HFF-Myc (cell line): Measurements from ENCODE around the gene YWHAQ.

Source experiments
- DNase-seq: peaks from one replicate; pipeline ENCODE4 v3.0.0-alpha.2; 2011; ENCODE audit warnings: low read depth; ENCODE audit errors: extremely low read depth
- H3K4me3 ChIP-seq: replicated peaks from 2 replicates; pipeline ENCODE4 v1.5.1; 2011; ENCODE audit warnings: low read depth, mild to moderate bottlenecking, control low read depth, low read length
- TF ChIP-seq, protein P1 (sequence below): IDR thresholded peaks from 2 replicates; pipeline ENCODE4 v1.5.1; 2012; ENCODE audit warnings: mild to moderate bottlenecking, low read depth, low read length, control low read depth; ENCODE audit errors: missing control alignments

YWHAQ gene

DNA sequence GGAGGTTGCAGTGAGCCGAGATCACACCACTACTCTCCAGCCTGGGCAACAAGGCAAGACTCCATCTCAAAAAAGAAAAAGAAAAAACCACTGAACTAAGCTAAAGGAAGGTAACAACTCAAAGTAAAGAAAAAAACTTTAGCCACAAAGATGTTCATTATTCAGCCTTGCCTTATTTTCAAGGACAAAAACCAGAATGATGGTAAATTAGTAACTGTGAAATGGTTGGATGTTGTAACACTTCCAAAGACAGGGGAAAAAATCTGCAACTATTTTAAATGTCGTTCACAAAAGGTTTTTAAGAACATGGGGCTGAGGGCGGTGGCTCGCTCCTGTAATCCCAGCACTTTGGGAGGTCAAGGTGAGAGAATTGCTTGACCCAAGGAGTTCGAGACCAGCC, 85.3 kb downstream of the YWHAQ start:
- DNase-seq: no peak
- TF ChIP-seq, protein P1, sequence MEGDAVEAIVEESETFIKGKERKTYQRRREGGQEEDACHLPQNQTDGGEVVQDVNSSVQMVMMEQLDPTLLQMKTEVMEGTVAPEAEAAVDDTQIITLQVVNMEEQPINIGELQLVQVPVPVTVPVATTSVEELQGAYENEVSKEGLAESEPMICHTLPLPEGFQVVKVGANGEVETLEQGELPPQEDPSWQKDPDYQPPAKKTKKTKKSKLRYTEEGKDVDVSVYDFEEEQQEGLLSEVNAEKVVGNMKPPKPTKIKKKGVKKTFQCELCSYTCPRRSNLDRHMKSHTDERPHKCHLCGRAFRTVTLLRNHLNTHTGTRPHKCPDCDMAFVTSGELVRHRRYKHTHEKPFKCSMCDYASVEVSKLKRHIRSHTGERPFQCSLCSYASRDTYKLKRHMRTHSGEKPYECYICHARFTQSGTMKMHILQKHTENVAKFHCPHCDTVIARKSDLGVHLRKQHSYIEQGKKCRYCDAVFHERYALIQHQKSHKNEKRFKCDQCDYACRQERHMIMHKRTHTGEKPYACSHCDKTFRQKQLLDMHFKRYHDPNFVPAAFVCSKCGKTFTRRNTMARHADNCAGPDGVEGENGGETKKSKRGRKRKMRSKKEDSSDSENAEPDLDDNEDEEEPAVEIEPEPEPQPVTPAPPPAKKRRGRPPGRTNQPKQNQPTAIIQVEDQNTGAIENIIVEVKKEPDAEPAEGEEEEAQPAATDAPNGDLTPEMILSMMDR: no peak

DNA sequence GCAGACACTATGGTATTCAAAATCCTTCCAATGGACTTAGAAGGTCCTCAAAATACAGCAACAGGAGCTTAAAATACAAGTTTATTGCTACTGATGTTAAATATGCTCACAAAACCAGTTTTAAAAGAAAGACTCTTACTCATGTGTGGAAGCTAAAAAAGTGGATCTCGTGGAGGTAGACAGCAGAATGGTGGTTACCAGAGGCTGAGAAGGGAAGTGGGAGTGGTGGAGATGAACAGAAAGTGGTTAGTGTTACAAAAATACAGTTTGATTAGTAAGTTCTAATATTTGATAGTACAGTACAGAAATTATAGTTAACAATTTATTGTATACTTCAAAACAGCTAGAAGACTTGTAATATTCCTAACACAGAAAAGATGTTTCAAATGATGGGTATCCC, 87.2 kb downstream of the YWHAQ start:
- no peak overlapping the region for H3K4me3 ChIP-seq
- TF ChIP-seq, protein P1: no peak
- DNase-seq: no peak

More for the DNA sequence above, 85.3 kb downstream of the YWHAQ start:
- H3K4me3 ChIP-seq: no peak overlapping the region

DNA sequence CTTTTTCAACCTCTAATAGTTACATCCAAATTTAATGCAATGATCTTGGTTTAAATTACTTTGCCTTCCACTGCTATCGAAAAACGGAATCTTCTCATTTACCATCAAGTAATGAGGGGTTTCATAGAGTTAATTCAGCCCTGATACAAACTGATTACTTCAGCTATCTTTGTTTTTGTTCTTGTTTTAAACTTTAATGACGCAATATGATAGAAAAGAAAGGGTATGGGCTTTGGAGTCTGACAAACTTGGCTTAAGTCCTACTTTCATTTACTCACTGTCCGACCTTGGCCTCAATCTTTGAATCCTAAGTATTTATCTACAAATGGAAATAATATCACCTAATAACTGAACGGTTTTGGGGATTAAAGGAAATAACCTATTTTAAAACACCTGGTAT, 91.3 kb downstream of the YWHAQ start:
- DNase-seq: no peak
- H3K4me3 ChIP-seq: no peak overlapping the region
- TF ChIP-seq, protein P1: no peak

DNA sequence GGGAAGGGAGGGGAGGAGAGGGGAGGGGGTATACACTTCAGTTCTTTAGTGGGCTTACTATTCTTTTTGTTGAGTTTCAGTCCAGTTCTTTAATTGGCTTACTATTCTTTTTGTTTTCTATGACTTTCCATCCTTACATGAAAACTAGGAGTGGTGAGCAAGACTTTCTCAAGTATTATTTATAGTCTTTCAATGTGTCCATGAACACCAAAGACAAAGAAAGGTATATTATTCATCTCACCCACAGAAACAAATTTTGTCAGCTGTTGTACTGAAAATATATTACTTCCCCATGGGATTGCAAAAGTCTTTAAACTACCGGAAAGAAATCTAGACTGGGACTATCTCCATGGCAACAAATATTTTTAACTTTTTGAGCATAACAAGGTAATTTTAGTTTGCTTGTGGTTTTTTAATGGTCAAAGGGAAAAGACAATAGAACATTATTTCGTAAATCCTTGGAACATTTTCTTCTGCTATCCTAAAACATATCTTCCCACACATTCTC, 92.7 kb downstream of the YWHAQ start:
- TF ChIP-seq, protein P1: no peak
- no peak overlapping the region for H3K4me3 ChIP-seq
- DNase-seq: no peak

DNA sequence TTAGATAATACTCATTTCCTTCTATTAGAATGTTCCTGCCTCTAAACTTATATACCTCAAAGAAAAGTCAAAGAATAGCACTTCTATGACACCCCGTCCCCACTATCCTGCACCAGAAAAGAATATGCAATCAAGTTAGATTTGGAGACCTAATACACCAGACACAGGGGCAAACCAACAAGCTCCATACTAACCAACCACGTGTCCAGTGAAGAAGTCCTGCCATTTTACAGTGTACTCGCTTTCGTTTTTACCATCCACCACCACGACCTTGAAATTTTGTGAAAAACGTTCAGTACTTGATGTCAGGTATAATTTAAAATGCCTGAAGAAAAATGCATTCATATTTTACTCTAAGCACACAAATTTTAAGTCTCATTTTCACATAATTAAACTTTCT, 94.3 kb downstream of the YWHAQ start:
- no peak for DNase-seq
- TF ChIP-seq, protein P1: no peak
- no peak overlapping the region for H3K4me3 ChIP-seq

DNA sequence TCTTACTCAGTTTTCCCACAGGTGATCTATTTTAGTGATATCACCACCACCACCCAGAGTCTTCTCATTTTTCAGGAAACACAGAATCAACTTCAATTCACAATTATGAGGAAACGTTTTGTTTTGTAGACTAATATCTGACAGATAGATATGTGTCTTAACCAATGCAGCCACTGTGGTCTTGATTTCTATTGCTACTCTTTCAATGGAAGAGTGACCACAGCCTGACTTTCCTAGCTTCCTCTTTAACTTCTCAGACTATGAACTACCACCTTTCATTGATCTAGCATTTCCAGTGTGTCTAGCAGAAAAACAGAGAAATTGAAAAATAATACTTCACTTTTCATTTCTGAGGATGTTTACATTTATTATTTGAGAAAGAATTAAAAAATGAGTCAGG, 95.6 kb downstream of the YWHAQ start:
- TF ChIP-seq, protein P1: no peak
- DNase-seq: no peak
- H3K4me3 ChIP-seq: no peak overlapping the region
